ENCODE data around the gene HSFX2.
"Not testable (repeated sequence)": the region's sequence is repeated elsewhere in the genome, so short reads cannot be mapped to it uniquely, and the experiment has no call there.

- TF ChIP-seq CTCF, POLR2AphosphoS5, EP300, POLR2A (IDR thresholded peaks at IDR 0.05): not testable (repeated sequence)
Observed at GRCh38 chrX:149549701-149550100, 45.4 kb downstream of the HSFX2 start, which contains the start of gene HSFX3.
